K562 (cell line): ENCODE results near the gene ECT2L. TPM values are rescaled to one million over a fixed set of nuclear protein-coding genes. Genes with fewer than 3 reads are reported as not detected.

ENCODE experiments used
- BACH1 ChIP-seq: fragments of 200-800 bp; sonication (Bioruptor generic); IDR thresholded peaks from 2 replicates; pipeline ENCODE4 v1.6.1; 2016; ENCODE audit warnings: missing genetic modification characterization, missing compliant biosample characterization
- BRCA1 ChIP-seq, 2 experiments: fragments of 450-650 bp in 1 of 2; sonication (generic) in 1 of 2; formaldehyde crosslinking in 1 of 2; IDR thresholded peaks; 2 replicates each; pipeline versions ENCODE4 v1.5.0 to v1.6.1; 2017 to 2020; ENCODE audit warnings: mild to moderate bottlenecking in 1 of 2, missing genetic modification reagents in 1 of 2
- CHD4 ChIP-seq: fragments of 200-600 bp; sonication (generic); IDR thresholded peaks from 3 replicates; pipeline ENCODE4 v1.6.1; 2012; ENCODE audit warnings: low read depth, mild to moderate bottlenecking, mixed read lengths, low read length, inconsistent platforms; ENCODE audit not compliant: insufficient read depth, insufficient replicate concordance, poor library complexity, severe bottlenecking
- DDX20 ChIP-seq: fragments of 450-650 bp; IDR thresholded peaks from 2 replicates; pipeline ENCODE4 v1.6.1; 2016; ENCODE audit warnings: missing genetic modification characterization, low read depth, mild to moderate bottlenecking, missing compliant biosample characterization, moderate library complexity
- DPF2 ChIP-seq: fragments of 450-650 bp; IDR thresholded peaks from 2 replicates; pipeline ENCODE4 v1.6.1; 2016
- KLF1 ChIP-seq: fragments of 450-650 bp; IDR thresholded peaks from 2 replicates; pipeline ENCODE4 v1.6.1; 2016; ENCODE audit warnings: missing genetic modification characterization, missing compliant biosample characterization
- MAFF ChIP-seq: IDR thresholded peaks from 2 replicates; pipeline ENCODE4 v1.6.1; 2012; ENCODE audit warnings: low read length, improper control_type of control experiment
- RBM14 ChIP-seq: fragments of 200-400 bp; formaldehyde crosslinking; IDR thresholded peaks from 2 replicates; pipeline ENCODE4 v1.6.1; 2018; ENCODE audit warnings: low read depth, mild to moderate bottlenecking, low read length, moderate library complexity, borderline replicate concordance; ENCODE audit not compliant: insufficient read depth
- RBM39 ChIP-seq: fragments of 200-400 bp; formaldehyde crosslinking; optimal IDR thresholded peaks from 2 replicates; pipeline ENCODE3; 2018; ENCODE audit warnings: low read depth, low read length
- SP2 ChIP-seq: IDR thresholded peaks from 2 replicates; pipeline ENCODE4 v1.6.1; 2011; ENCODE audit warnings: mild to moderate bottlenecking, low read depth, low read length, moderate library complexity; ENCODE audit not compliant: poor library complexity, severe bottlenecking; ENCODE audit errors: extremely low read depth
- STAT5B ChIP-seq: fragments of 250-450 bp; sonication (Bioruptor Pico); IDR thresholded peaks from 2 replicates; pipeline ENCODE4 v1.8.0; 2021; ENCODE audit warnings: mild to moderate bottlenecking, inconsistent platforms
- TEAD2 ChIP-seq: fragments of 450-650 bp; IDR thresholded peaks from 2 replicates; pipeline ENCODE4 v1.6.1; 2016; ENCODE audit warnings: missing genetic modification characterization, control low read depth, missing compliant biosample characterization
- ZFPM2 ChIP-seq: fragments of 250-450 bp; sonication (Bioruptor Pico); IDR thresholded peaks from 2 replicates; pipeline ENCODE4 v1.5.1; 2022; ENCODE audit warnings: mild to moderate bottlenecking
- ZNF197 ChIP-seq: fragments of 200-800 bp; sonication (Bioruptor generic); IDR thresholded peaks from 2 replicates; pipeline ENCODE4 v1.6.1; 2016; ENCODE audit warnings: low read depth, missing genetic modification characterization, missing compliant biosample characterization
- ZNF316 ChIP-seq: fragments of 450-650 bp; IDR thresholded peaks from 2 replicates; pipeline ENCODE4 v1.6.1; 2016
- ZNF707 ChIP-seq: fragments of 250-450 bp; sonication (Bioruptor Pico); conservative IDR thresholded peaks from 2 replicates; pipeline ENCODE4 v1.8.0; 2022; ENCODE audit warnings: inconsistent platforms, mild to moderate bottlenecking, moderate library complexity
- polyA plus RNA-seq, 8 experiments: library from polyadenylated mRNA; depleted of rRNA in 4 of 8; stranded (reverse) in 5 of 8; unstranded in 3 of 8; fragments of >200 nt; fragmentation: Nextera tagmentation in 2 of 8; fragmentation: Illumina TruSeq in 1 of 8; extraction: Ambion mirVana in 2 of 8; extraction: Trizol in 1 of 8; gene quantifications; 2 replicates each; pipeline versions ENCODE4 v1.2.1 to v1.2.3, GENCODE V29; 2011 to 2014; ENCODE audit warnings: inconsistent platforms in 1 of 8, missing spikeins in 1 of 8
- total RNA-seq, 7 experiments: library from RNA; depleted of rRNA in 6 of 7; stranded (reverse); fragments of >200 nt in 6 of 7; fragmentation: Illumina TruSeq in 2 of 7; extraction: Trizol in 2 of 7; gene quantifications; 2 replicates each; pipeline versions ENCODE4 v1.2.1 to v1.2.3, GENCODE V29; 2011 to 2021; ENCODE audit warnings: low replicate concordance in 1 of 7
- TF ChIP-seq, protein P1 (sequence below), 2 experiments: fragments of 150-350 bp in 1 of 2; IDR thresholded peaks; 2 replicates each; pipeline ENCODE4 v1.6.1; 2012 to 2016; ENCODE audit warnings: low read depth in 2 of 2, low read length in 2 of 2, mild to moderate bottlenecking in 1 of 2, moderate library complexity in 1 of 2
- TF ChIP-seq, protein P2 (sequence below): sonication (generic); formaldehyde crosslinking; IDR thresholded peaks from 2 replicates; pipeline ENCODE4 v1.8.1; 2023; ENCODE audit warnings: mild to moderate bottlenecking, missing genetic modification reagents
- TF ChIP-seq, protein P3 (sequence below), 2 experiments: fragments of 450-650 bp; conservative IDR thresholded peaks; 2 replicates each; pipeline ENCODE4 v1.6.1; 2017; ENCODE audit warnings: mild to moderate bottlenecking in 2 of 2, moderate library complexity in 2 of 2
- TF ChIP-seq, protein P4 (sequence below): fragments of 250-450 bp; sonication (Bioruptor Pico); IDR thresholded peaks from 2 replicates; pipeline ENCODE4 v1.6.1; 2021; ENCODE audit warnings: mild to moderate bottlenecking
- TF ChIP-seq, protein P5 (sequence below): sonication (generic); formaldehyde crosslinking; IDR thresholded peaks from 2 replicates; pipeline ENCODE4 v1.8.0; 2022; ENCODE audit warnings: missing genetic modification reagents, mild to moderate bottlenecking, borderline replicate concordance

Gene ECT2L
- total and polyA plus RNA-seq, 9 of the 15 experiments (the other 6 are each of a cell fraction or from before 2014, with no cell fraction given), result 0.03 to 0.04 TPM; not detected in 7

DNA sequence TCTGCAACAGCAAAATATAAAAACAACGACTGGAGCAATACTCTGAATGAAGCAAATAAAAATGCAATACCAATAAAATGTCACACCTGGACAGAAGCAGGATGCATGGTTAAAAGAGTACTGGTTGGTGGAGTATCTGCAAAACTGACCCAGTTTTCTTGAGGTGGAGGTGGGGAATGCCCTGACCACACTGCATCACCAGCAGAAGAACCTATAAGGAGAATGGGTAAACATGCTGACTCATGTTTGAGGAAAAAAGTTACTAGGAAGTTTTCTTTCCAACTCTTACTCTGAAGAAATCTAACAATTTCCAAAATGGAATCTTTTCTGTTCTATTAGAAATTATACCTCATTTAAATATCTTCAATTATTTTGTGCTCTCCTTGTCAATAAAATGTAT is 148.5 kb downstream of the ECT2L start (continued):
- TF ChIP-seq, protein P1, sequence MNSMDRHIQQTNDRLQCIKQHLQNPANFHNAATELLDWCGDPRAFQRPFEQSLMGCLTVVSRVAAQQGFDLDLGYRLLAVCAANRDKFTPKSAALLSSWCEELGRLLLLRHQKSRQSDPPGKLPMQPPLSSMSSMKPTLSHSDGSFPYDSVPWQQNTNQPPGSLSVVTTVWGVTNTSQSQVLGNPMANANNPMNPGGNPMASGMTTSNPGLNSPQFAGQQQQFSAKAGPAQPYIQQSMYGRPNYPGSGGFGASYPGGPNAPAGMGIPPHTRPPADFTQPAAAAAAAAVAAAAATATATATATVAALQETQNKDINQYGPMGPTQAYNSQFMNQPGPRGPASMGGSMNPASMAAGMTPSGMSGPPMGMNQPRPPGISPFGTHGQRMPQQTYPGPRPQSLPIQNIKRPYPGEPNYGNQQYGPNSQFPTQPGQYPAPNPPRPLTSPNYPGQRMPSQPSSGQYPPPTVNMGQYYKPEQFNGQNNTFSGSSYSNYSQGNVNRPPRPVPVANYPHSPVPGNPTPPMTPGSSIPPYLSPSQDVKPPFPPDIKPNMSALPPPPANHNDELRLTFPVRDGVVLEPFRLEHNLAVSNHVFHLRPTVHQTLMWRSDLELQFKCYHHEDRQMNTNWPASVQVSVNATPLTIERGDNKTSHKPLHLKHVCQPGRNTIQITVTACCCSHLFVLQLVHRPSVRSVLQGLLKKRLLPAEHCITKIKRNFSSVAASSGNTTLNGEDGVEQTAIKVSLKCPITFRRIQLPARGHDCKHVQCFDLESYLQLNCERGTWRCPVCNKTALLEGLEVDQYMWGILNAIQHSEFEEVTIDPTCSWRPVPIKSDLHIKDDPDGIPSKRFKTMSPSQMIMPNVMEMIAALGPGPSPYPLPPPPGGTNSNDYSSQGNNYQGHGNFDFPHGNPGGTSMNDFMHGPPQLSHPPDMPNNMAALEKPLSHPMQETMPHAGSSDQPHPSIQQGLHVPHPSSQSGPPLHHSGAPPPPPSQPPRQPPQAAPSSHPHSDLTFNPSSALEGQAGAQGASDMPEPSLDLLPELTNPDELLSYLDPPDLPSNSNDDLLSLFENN (IDR thresholded peaks at IDR 0.05; ENCODE audit: low read depth in 2 of 2, low read length in 2 of 2), result no peak
- TF ChIP-seq MAFF (peak; percentile 89), SP2 (no peak), ZNF707 (no peak), RBM39 (no peak), DDX20 (tag) (no peak), BRCA1 (IDR thresholded peaks at IDR 0.05) (no peak), BRCA1 (CRISPR knock-in tag; IDR thresholded peaks at IDR 0.05) (no peak), STAT5B (CRISPR knock-in tag) (no peak), KLF1 (tag) (no peak), RBM14 (no peak), TEAD2 (no peak), ZNF316 (peak; percentile 98), ZFPM2 (CRISPR knock-in tag) (no peak), CHD4 (no peak), BACH1 (tag) (peak; percentile 94), DPF2 (0 out of 2 replicates have a peak, but pooled peaks have one; percentile 17), ZNF197 (CRISPR knock-in tag) (no peak)
- TF ChIP-seq, protein P2, sequence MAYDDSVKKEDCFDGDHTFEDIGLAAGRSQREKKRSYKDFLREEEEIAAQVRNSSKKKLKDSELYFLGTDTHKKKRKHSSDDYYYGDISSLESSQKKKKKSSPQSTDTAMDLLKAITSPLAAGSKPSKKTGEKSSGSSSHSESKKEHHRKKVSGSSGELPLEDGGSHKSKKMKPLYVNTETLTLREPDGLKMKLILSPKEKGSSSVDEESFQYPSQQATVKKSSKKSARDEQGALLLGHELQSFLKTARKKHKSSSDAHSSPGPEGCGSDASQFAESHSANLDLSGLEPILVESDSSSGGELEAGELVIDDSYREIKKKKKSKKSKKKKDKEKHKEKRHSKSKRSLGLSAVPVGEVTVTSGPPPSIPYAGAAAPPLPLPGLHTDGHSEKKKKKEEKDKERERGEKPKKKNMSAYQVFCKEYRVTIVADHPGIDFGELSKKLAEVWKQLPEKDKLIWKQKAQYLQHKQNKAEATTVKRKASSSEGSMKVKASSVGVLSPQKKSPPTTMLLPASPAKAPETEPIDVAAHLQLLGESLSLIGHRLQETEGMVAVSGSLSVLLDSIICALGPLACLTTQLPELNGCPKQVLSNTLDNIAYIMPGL, result no peak
- TF ChIP-seq, protein P3, sequence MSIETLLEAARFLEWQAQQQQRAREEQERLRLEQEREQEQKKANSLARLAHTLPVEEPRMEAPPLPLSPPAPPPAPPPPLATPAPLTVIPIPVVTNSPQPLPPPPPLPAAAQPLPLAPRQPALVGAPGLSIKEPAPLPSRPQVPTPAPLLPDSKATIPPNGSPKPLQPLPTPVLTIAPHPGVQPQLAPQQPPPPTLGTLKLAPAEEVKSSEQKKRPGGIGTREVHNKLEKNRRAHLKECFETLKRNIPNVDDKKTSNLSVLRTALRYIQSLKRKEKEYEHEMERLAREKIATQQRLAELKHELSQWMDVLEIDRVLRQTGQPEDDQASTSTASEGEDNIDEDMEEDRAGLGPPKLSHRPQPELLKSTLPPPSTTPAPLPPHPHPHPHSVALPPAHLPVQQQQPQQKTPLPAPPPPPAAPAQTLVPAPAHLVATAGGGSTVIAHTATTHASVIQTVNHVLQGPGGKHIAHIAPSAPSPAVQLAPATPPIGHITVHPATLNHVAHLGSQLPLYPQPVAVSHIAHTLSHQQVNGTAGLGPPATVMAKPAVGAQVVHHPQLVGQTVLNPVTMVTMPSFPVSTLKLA (conservative IDR thresholded peaks at IDR 0.05), result 0 out of 4 replicates have a peak, but pooled peaks of 1 of the 2 experiments have one; percentile 10
- TF ChIP-seq, protein P4, sequence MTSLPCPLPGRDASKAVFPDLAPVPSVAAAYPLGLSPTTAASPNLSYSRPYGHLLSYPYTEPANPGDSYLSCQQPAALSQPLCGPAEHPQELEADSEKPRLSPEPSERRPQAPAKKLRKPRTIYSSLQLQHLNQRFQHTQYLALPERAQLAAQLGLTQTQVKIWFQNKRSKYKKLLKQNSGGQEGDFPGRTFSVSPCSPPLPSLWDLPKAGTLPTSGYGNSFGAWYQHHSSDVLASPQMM (CRISPR knock-in tag), result no peak
- TF ChIP-seq, protein P5, sequence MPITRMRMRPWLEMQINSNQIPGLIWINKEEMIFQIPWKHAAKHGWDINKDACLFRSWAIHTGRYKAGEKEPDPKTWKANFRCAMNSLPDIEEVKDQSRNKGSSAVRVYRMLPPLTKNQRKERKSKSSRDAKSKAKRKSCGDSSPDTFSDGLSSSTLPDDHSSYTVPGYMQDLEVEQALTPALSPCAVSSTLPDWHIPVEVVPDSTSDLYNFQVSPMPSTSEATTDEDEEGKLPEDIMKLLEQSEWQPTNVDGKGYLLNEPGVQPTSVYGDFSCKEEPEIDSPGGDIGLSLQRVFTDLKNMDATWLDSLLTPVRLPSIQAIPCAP (CRISPR knock-in tag), result no peak
